ENCODE data around the gene IQCE. TPM values are rescaled to one million over a fixed set of nuclear protein-coding genes. Genes with fewer than 3 reads are reported as not detected.

Gene IQCE
- total and polyA plus RNA-seq, 3 donors from 2014 or later: 57.9 to 139 (median 86.4) TPM

DNA sequence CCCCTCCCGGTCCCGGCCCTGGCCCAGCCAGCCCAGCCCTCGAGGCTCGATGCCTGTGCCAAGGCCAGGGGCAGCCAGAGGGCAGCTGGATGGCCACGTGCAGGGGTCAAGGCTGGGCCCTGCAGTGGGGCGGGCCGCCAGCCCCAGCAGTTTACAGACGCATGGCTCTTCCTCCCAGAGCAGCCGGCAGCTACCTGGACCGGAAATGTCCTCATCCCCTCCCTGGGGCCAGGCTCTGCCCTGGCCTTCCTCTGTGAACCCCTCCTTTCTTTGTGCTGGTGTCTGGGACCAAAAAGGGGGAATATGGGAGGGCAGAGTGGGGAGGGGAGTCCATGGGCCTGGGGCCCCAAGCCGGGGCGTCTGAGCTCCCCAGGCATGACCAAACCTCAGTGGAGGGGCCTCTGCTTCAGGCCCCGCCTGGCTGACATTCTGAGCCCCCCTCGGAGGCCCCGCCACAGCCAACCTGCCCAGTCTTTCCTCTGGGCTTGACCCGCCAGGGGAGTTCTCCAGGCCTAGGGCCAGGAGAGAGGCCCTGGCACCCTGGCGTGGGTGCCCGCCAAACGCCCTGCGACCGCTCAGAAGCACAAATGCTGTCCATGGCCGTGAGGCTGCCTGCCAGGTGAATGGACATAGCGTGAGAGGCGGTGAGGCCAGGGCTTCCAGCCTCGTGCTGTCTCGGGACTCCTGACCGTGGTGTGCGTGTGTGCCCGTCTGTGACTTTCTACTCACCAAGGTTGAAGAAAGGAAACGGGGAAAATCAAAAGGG is 104.5 kb downstream of the IQCE start:
- intact Hi-C loops (cut with DNase I; ENCODE audit: low total_unique reads): no loop called here
- TF ChIP-seq CTCF (IDR thresholded peaks at IDR 0.05) (no peak), POLR2A (IDR thresholded peaks at IDR 0.05) (no peak)
- peak; percentile 61 for DNase-seq

DNA sequence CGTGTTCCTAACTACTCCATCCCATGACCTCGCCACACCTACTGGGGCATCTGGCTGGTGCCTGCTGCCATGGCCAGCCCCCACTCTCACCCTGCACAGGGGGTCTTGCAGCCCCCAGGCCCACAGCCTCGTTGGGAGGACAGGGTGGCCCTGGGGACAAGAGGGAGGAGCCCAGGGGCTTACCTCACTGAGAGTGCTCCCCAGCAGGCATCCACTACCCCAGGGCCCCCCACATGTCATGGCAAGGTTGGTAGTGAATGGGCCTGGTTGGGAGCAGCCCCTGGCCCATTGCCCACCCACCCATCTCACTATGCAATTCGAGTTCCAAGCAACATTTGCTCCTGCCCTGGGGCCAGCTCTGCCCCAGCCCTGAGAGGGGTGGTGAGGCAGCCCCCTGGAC is 105.2 kb downstream of the IQCE start:
- Histone ChIP-seq H3K27ac (no peak overlapping the region), H3K9me3 (no peaks in the 10 kb centered on the region), H3K27me3 (no peaks in the 10 kb centered on the region), H3K36me3 (ENCODE audit: low read depth, missing control alignments) (no peaks in the 10 kb centered on the region), H3K4me3 (no peak overlapping the region), H3K4me1 (peaks cover 13% of the 10 kb centered on the region)
- intact Hi-C loops (cut with DNase I; ENCODE audit: low total_unique reads): no loop called here
- TF ChIP-seq POLR2A (IDR thresholded peaks at IDR 0.05) (no peak), CTCF (IDR thresholded peaks at IDR 0.05) (no peak)
- DNase-seq: no peak
- 75 to 77% methylated on average over 4 of the region's 4 CpGs for WGBS, 2 donors

More for the DNA sequence above, 104.5 kb downstream of the IQCE start:
- H3K36me3 ChIP-seq (ENCODE audit: low read depth, missing control alignments): no peaks in the 10 kb centered on the region
- no peaks in the 10 kb centered on the region for H3K9me3 ChIP-seq
- H3K4me1 ChIP-seq: peaks cover 13% of the 10 kb centered on the region
- H3K27me3 ChIP-seq: no peaks in the 10 kb centered on the region
- peak overlapping the region in 1 of 2 donors; percentile 44 for H3K27ac ChIP-seq
- WGBS, 2 donors: 61 to 70% methylated on average over 20 to 29 of the region's 30 CpGs
- no peak overlapping the region for H3K4me3 ChIP-seq

Small RNA genes lying within 50 kb of the gene (microRNA-seq; reads per million reads assigned to microRNA genes)
- 0 reads per million in 2 donors for gene MIR4648 (ENCODE audit: borderline number of aligned reads in 2 of 2, borderline replicate concordance in 1 of 2)

Small RNA genes lying within 50 kb of the gene (small RNA-seq; reads per million reads assigned to genes)
- gene MIR4648: 0 reads per million in 2 donors

Other genes starting within 250 kb of the IQCE start
- 10 to 100 TPM; 50.9 to 66.8 TPM for gene SNX8, start 244.5 kb upstream of the IQCE start, total RNA-seq
- 90.8 TPM for gene SNX8, start 244.5 kb upstream of the IQCE start, polyA plus RNA-seq (ENCODE audit: insufficient read depth, low read depth, low replicate concordance)
- gene EIF3B, start 204.2 kb upstream of the IQCE start, total RNA-seq: 100 to 1,000 TPM; 237 to 263 TPM
- gene EIF3B, start 204.2 kb upstream of the IQCE start, polyA plus RNA-seq (ENCODE audit: insufficient read depth, low read depth, low replicate concordance): 165 TPM
- gene CHST12, start 155.4 kb upstream of the IQCE start, total RNA-seq: 10 to 100 TPM; 42.0 to 42.1 TPM
- 15.3 TPM for gene CHST12, start 155.4 kb upstream of the IQCE start, polyA plus RNA-seq (ENCODE audit: insufficient read depth, low read depth, low replicate concordance)
- not detected for gene GRIFIN, start 82.6 kb upstream of the IQCE start, total RNA-seq
- not detected for gene GRIFIN, start 82.6 kb upstream of the IQCE start, polyA plus RNA-seq (ENCODE audit: insufficient read depth, low read depth, low replicate concordance)
- gene LFNG, start 39.2 kb upstream of the IQCE start, total RNA-seq: 10 to 100 TPM; 18.3 to 34.1 TPM
- 10.1 TPM for gene LFNG, start 39.2 kb upstream of the IQCE start, polyA plus RNA-seq (ENCODE audit: insufficient read depth, low read depth, low replicate concordance)
- 100 to 1,000 TPM; 104 to 108 TPM for gene BRAT1, start 3.5 kb upstream of the IQCE start, total RNA-seq
- 45.3 TPM for gene BRAT1, start 3.5 kb upstream of the IQCE start, polyA plus RNA-seq (ENCODE audit: insufficient read depth, low read depth, low replicate concordance)
- gene TTYH3, start 73.0 kb downstream of the IQCE start, total RNA-seq: 10 to 100 TPM; 59.5 to 69.9 TPM
- gene TTYH3, start 73.0 kb downstream of the IQCE start, polyA plus RNA-seq (ENCODE audit: insufficient read depth, low read depth, low replicate concordance): 35.6 TPM
- 1 to 10 TPM; 1.1 to 2.7 TPM for gene AMZ1, start 129.2 kb downstream of the IQCE start, total RNA-seq
- gene AMZ1, start 129.2 kb downstream of the IQCE start, polyA plus RNA-seq (ENCODE audit: insufficient read depth, low read depth, low replicate concordance): 3.2 TPM